Breast epithelium (tissue), 4 donors: ENCODE results near the gene AGAP1. TPM values are rescaled to one million over a fixed set of nuclear protein-coding genes. Genes with fewer than 3 reads are reported as not detected.

ENCODE experiments used
- DNase-seq, 2 donors: peaks; one replicate each; pipeline ENCODE4 v3.0.0-alpha.2; 2019; ENCODE audit warnings: low spot score in 2 of 2
- H3K27ac ChIP-seq, 2 donors: fragments of 200-600 bp; sonication (generic) in 1 of 2; one replicate each; pipeline ENCODE4 v1.5.1; 2016 to 2019; ENCODE audit warnings: mild to moderate bottlenecking in 1 of 2
- H3K27me3 ChIP-seq, 2 donors: fragments of 200-600 bp; sonication (generic) in 1 of 2; one replicate each; pipeline versions ENCODE4 v1.5.1 to v1.6.0; 2017 to 2019; ENCODE audit warnings: control low read depth in 1 of 2, mild to moderate bottlenecking in 1 of 2
- H3K36me3 ChIP-seq: fragments of 200-600 bp; one replicate; pipeline ENCODE4 v1.5.1; 2019
- H3K4me1 ChIP-seq, 2 donors: fragments of 200-600 bp; sonication (generic); one replicate each; pipeline ENCODE4 v1.5.1; 2016 to 2019; ENCODE audit warnings: control low read depth in 1 of 2
- H3K4me3 ChIP-seq, 3 donors: fragments of 200-600 bp; sonication (generic); 1 replicate in 2 of 3; 2 replicates in 1 of 3; pipeline ENCODE4 v1.5.1; 2016 to 2019; ENCODE audit warnings: mild to moderate bottlenecking in 3 of 3, moderate library complexity in 2 of 3
- H3K9me3 ChIP-seq, 2 donors: fragments of 200-600 bp; sonication (generic) in 1 of 2; one replicate each; pipeline ENCODE4 v1.5.1; 2016 to 2019; ENCODE audit warnings: control low read depth in 1 of 2
- POLR2A ChIP-seq: fragments of 450-650 bp; IDR thresholded peaks from one replicate; pipeline ENCODE4 v1.6.1; 2016; ENCODE audit warnings: antibody characterized with exemption, mild to moderate bottlenecking, moderate library complexity
- POLR2AphosphoS5 ChIP-seq, 3 donors: sonication (generic); formaldehyde crosslinking; IDR thresholded peaks; one replicate each; pipeline ENCODE4 v1.6.1; 2017; ENCODE audit warnings: antibody characterized with exemption in 3 of 3
- intact Hi-C: fragments of 100-400 bp; cut with DNase I; formaldehyde crosslinking; loops from one replicate; pipeline ENCODE4 v1.15.1; 2023; ENCODE audit warnings: low total_unique reads
- total RNA-seq, 3 donors: library from RNA; depleted of rRNA; stranded (reverse); fragments of >200 nt; gene quantifications; one replicate each; pipeline ENCODE4 v1.1.0, GENCODE V29; 2016
- TF ChIP-seq, protein P1 (sequence below), 3 donors: fragments of 450-650 bp; IDR thresholded peaks; one replicate each; pipeline ENCODE4 v1.5.1; 2016 to 2017; ENCODE audit warnings: antibody characterized with exemption in 3 of 3, mild to moderate bottlenecking in 3 of 3, moderate library complexity in 3 of 3

The AGAP1 gene
- total RNA-seq, 3 donors from 2014 or later, result 19.7 to 27.1 (median 25.9) TPM

DNA sequence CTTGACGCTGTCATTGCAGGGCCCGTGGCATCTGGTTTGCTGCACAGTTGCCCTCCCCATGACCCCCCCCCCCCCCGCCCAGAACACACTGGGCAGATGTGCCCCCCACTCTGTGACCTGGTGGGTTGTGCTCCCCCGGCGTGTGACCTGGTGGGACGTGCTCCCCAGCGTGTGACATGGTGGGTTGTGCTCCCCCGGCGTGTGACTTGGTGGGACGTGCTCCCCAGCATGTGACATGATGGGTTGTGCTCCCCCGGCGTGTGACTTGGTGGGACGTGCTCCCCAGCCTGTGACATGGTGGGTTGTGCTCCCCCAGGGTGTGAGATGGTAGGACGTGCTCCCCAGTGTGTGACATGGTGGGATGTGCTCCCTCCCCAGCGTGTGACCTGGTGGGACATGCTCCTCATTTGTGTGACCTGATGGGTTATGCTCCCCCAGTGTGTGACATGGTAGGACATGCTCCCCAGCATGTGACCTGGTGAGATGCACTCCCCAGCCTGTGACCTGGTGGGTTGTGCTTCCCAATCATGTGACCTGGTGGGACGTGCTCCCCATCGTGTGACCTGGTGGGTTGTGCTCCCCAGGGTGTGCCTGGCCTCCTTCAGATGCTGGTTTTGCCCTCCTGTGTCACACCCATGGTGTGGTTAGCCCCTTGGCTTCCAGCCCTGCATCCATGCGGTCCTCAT lies 213.7 kb downstream of the AGAP1 start:
- intact Hi-C loops, result no loop called here
- no peak for DNase-seq
- no peak overlapping the region for H3K4me3 ChIP-seq
- no peak overlapping the region for H3K27ac ChIP-seq
- TF ChIP-seq POLR2A (no peak), POLR2AphosphoS5 (IDR thresholded peaks at IDR 0.05) (no peak)
- TF ChIP-seq, protein P1, sequence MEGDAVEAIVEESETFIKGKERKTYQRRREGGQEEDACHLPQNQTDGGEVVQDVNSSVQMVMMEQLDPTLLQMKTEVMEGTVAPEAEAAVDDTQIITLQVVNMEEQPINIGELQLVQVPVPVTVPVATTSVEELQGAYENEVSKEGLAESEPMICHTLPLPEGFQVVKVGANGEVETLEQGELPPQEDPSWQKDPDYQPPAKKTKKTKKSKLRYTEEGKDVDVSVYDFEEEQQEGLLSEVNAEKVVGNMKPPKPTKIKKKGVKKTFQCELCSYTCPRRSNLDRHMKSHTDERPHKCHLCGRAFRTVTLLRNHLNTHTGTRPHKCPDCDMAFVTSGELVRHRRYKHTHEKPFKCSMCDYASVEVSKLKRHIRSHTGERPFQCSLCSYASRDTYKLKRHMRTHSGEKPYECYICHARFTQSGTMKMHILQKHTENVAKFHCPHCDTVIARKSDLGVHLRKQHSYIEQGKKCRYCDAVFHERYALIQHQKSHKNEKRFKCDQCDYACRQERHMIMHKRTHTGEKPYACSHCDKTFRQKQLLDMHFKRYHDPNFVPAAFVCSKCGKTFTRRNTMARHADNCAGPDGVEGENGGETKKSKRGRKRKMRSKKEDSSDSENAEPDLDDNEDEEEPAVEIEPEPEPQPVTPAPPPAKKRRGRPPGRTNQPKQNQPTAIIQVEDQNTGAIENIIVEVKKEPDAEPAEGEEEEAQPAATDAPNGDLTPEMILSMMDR (IDR thresholded peaks at IDR 0.05), result no peak
- H3K9me3 ChIP-seq, result no peaks in the 10 kb centered on the region
- H3K36me3 ChIP-seq, result no peaks in the 10 kb centered on the region
- no peaks in the 10 kb centered on the region for H3K4me1 ChIP-seq
- H3K27me3 ChIP-seq, result no peaks in the 10 kb centered on the region

DNA sequence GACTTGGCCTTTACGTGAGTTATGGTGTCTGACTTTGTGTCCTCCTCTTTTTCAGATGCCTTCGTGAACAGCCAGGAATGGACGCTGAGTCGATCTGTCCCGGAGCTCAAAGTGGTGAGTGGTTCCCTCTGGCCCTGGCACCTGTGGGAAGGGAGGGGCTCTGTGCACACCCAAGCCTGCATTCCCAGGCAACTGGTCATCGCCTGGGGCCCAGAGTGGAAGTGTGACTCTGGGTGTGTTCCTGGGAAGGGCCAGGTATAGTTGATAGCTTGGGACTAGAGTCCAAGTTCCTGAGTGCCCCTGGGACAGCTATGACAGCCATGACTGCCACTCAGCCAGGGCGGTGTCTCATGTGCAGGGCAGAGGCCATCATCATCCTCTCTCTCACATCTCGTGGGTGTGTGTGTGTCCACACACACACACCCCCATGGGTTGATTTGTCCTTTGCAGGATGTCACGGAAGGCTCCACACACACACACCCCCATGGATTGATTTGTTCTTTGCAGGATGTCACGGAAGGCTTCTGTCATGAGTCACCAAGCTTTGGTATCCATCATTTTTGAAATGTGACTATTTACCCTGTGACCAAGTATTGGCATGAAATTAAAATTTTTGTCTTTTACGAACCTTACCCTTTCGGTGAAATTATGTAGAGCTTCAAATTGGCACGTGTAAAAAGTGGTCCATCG lies 215.4 kb downstream of the AGAP1 start:
- TF ChIP-seq, protein P1 (IDR thresholded peaks at IDR 0.05), result no peak
- TF ChIP-seq POLR2A, result no peak
- no peak for TF ChIP-seq POLR2AphosphoS5 (IDR thresholded peaks at IDR 0.05)
- Histone ChIP-seq H3K9me3 (no peaks in the 10 kb centered on the region), H3K4me3 (no peak overlapping the region), H3K27me3 (no peaks in the 10 kb centered on the region), H3K27ac (no peak overlapping the region), H3K36me3 (no peaks in the 10 kb centered on the region), H3K4me1 (no peaks in the 10 kb centered on the region)
- DNase-seq, result no peak
- intact Hi-C loops, result no loop called here

DNA sequence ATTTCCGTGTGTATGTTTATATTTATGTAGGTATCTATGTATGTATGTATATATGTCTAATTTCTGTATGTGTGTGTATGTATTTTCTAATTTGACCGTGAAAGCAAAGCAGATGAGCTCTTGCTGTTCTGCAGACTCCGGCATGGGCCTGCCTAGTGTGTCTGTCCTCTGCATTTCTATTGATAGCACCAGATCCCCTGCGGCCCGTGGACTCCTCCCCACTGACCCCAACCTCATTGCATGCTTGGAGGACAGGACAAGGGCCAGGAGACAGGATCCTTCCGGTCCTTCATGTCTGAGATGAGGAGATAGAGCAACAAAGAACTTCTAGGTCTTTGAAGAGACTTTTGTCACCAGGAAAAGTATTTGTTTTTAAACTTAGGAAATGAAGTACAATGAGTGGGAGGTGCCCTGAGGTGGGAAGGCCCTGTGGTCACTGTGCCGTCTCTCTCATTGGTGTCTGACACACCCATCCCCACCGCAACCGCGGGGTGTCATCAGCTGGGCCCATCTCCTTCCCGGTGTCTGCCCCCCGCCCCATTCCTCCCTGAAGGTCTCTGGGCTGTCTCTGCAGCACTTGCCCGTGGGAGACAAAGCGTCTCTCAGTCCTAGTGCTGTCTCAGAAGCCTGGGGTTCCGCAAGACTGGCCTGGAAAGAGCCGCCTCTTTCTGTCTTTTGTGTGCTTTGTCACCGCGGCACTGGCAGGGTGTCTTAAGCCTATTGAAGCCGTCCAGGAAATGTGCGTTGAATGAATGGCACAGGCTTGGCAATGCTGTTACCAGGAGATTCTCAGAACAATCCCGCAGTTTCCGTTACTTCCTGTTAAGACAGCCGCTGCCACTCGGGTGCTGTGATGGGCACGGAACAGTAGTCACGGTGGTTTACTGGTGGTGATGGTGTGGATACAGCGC lies 216.4 kb downstream of the AGAP1 start:
- TF ChIP-seq POLR2AphosphoS5 (IDR thresholded peaks at IDR 0.05) (no peak), POLR2A (no peak)
- intact Hi-C loops, result no loop called here
- Histone ChIP-seq H3K27ac (no peak overlapping the region), H3K27me3 (no peaks in the 10 kb centered on the region), H3K36me3 (no peaks in the 10 kb centered on the region), H3K9me3 (no peaks in the 10 kb centered on the region), H3K4me3 (no peak overlapping the region), H3K4me1 (no peaks in the 10 kb centered on the region)
- DNase-seq, result no peak

DNA sequence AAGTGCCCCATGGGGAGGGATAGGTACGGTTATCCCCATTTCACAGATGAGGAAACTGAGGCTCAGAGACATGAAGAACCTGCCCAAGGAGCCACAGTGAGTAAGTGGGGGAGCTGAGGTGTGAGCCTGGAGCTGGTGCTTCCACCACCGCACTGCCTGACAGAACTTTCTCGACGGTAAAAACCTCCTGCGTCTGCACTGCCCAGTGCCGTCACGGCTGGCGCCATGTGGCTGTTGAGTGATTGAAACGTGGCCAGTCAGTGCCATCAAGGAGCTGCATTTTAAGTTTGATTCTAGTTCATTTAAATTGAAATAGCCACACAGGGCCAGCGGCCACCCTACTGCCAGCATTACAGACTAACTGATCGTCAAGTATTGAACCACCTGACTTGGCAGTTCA lies 217.1 kb downstream of the AGAP1 start:
- Histone ChIP-seq H3K27ac (no peak overlapping the region), H3K36me3 (no peaks in the 10 kb centered on the region), H3K9me3 (no peaks in the 10 kb centered on the region), H3K27me3 (no peaks in the 10 kb centered on the region), H3K4me3 (no peak overlapping the region), H3K4me1 (no peaks in the 10 kb centered on the region)
- TF ChIP-seq POLR2AphosphoS5 (IDR thresholded peaks at IDR 0.05), result no peak
- no peak for TF ChIP-seq POLR2A
- TF ChIP-seq, protein P1 (IDR thresholded peaks at IDR 0.05), result no peak
- intact Hi-C loops, result no loop called here
- no peak for DNase-seq

DNA sequence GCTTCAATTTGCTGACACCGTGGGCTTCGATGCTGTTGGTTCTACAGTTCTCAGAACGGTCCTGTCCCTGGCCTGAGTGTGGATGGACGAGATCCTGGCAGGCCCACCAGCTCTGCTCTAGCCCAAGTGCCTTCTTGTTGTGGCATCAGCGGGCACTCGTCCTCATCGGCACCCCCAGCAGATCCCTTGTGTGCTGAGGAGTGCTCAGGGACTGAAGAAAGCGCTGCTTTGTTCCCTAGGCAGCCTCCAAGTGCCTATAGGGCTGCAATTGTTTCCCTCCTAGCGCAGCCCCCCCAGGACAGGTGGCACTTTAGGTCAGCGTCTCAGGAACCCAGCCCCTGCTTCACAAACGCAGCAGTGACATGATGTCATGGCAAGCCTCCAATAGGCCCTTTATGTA lies 217.7 kb downstream of the AGAP1 start:
- TF ChIP-seq POLR2AphosphoS5 (IDR thresholded peaks at IDR 0.05) (no peak), POLR2A (no peak)
- TF ChIP-seq, protein P1 (IDR thresholded peaks at IDR 0.05), result no peak

More for the DNA sequence above, 217.7 kb downstream of the AGAP1 start:
- Histone ChIP-seq H3K9me3 (no peaks in the 10 kb centered on the region), H3K27ac (no peak overlapping the region), H3K27me3 (no peaks in the 10 kb centered on the region), H3K36me3 (no peaks in the 10 kb centered on the region), H3K4me1 (no peaks in the 10 kb centered on the region), H3K4me3 (no peak overlapping the region)
- no peak for DNase-seq
- intact Hi-C loops, result no loop called here
